ENCODE results near the gene HACD3. TPM values are rescaled to one million over a fixed set of nuclear protein-coding genes. Genes with fewer than 3 reads are reported as not detected.

The HACD3 gene
- total and polyA plus RNA-seq, 2 of the 13 experiments (the other 11 are each of a cell fraction or from before 2014, with no cell fraction given), result 73.6 to 161 TPM

- TF ChIP-seq, protein P1, sequence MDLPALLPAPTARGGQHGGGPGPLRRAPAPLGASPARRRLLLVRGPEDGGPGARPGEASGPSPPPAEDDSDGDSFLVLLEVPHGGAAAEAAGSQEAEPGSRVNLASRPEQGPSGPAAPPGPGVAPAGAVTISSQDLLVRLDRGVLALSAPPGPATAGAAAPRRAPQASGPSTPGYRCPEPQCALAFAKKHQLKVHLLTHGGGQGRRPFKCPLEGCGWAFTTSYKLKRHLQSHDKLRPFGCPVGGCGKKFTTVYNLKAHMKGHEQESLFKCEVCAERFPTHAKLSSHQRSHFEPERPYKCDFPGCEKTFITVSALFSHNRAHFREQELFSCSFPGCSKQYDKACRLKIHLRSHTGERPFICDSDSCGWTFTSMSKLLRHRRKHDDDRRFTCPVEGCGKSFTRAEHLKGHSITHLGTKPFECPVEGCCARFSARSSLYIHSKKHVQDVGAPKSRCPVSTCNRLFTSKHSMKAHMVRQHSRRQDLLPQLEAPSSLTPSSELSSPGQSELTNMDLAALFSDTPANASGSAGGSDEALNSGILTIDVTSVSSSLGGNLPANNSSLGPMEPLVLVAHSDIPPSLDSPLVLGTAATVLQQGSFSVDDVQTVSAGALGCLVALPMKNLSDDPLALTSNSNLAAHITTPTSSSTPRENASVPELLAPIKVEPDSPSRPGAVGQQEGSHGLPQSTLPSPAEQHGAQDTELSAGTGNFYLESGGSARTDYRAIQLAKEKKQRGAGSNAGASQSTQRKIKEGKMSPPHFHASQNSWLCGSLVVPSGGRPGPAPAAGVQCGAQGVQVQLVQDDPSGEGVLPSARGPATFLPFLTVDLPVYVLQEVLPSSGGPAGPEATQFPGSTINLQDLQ (CRISPR knock-in tag; IDR thresholded peaks at IDR 0.05), result no peak
Observed at GRCh38 chr15:65598468-65598867, 68.2 kb downstream of the HACD3 start (continued).

- H3K79me2 ChIP-seq (ENCODE audit: insufficient read depth, low read length), result no peaks in the 10 kb centered on the region
- no peaks in the 10 kb centered on the region for H3K27me3 ChIP-seq (ENCODE audit: control insufficient read depth in 1 of 2, insufficient read depth in 2 of 2, low read length in 2 of 2)
- no peak overlapping the region for H3K9ac ChIP-seq (ENCODE audit: insufficient read depth, low read depth, low read length)
- in situ Hi-C loops (cut with HindIII; ENCODE audit: extremely low pct_ligation_motif_present, low pct_unique_long_range_greater_than_20kb), result no loop called here
- H3K4me1 ChIP-seq (ENCODE audit: insufficient read depth, low read length), result peaks cover 7% of the 10 kb centered on the region
- H3K4me2 ChIP-seq (ENCODE audit: low read depth, low read length), result no peak overlapping the region
- intact Hi-C loops (cut with micrococcal nuclease; ENCODE audit: unreplicated experiment), result no loop called here
- H3K4me3 ChIP-seq (replicated peaks in 1 of 3; ENCODE audit: insufficient read depth in 1 of 3, low read depth in 2 of 3, low read length in 3 of 3), result no peak overlapping the region
- FAIRE-seq (no peak), DNase-seq (ENCODE audit: low spot score) (no peak), ATAC-seq (no peak)
- peaks cover 16 to 81% of the 10 kb centered on the region in 2 experiments for H3K36me3 ChIP-seq (replicated peaks in 1 of 2; ENCODE audit: control insufficient read depth in 1 of 2, insufficient read depth in 2 of 2, low read length in 2 of 2)
- no peak overlapping the region for H3K27ac ChIP-seq (ENCODE audit: extremely low read length, insufficient read depth, low read length)
- no peak overlapping the region for H2AFZ ChIP-seq (ENCODE audit: low read length)
- WGBS (ENCODE audit: low lambda C conversion rate), result 98% methylated on average over 5 of the region's 5 CpGs
- CTCF ChIA-PET (ENCODE audit: low intra/inter-chr PET ratio, low total read pairs), result no interaction called here
- H4K20me1 ChIP-seq (ENCODE audit: insufficient read depth, low read length), result no peaks in the 10 kb centered on the region
- POLR2A ChIA-PET, result interaction anchor here (1.5 kb wide), 1 partner anchor 11 kb away, joined by 4 read pairs; the partner anchor contains the start of gene INTS14
- BruUV-seq (replicated peaks), result no TSS peak
- TF ChIP-seq KAT2B (IDR thresholded peaks at IDR 0.05; ENCODE audit: borderline replicate concordance, low read depth, low read length), result no peak
- H3K9me3 ChIP-seq (ENCODE audit: low read length), result no peaks in the 10 kb centered on the region
Observed at GRCh38 chr15:65599677-65600076, 69.4 kb downstream of the HACD3 start.

- Histone ChIP-seq H3K36me3 (replicated peaks in 1 of 2; ENCODE audit: control insufficient read depth in 1 of 2, insufficient read depth in 2 of 2, low read length in 2 of 2) (peaks cover 13 to 67% of the 10 kb centered on the region in 2 experiments), H3K27me3 (ENCODE audit: control insufficient read depth in 1 of 2, insufficient read depth in 2 of 2, low read length in 2 of 2) (no peaks in the 10 kb centered on the region), H3K9ac (ENCODE audit: insufficient read depth, low read depth, low read length) (no peak overlapping the region), H4K20me1 (ENCODE audit: insufficient read depth, low read length) (no peaks in the 10 kb centered on the region), H3K9me3 (ENCODE audit: low read length) (no peaks in the 10 kb centered on the region), H3K4me1 (ENCODE audit: insufficient read depth, low read length) (0 out of 2 replicates have a peak, but pooled peaks cover 4% of the 10 kb centered on the region), H3K79me2 (ENCODE audit: insufficient read depth, low read length) (peaks cover 13% of the 10 kb centered on the region), H3K27ac (ENCODE audit: extremely low read length, insufficient read depth, low read length) (no peak overlapping the region), H3K4me3 (replicated peaks in 1 of 3; ENCODE audit: insufficient read depth in 1 of 3, low read depth in 2 of 3, low read length in 3 of 3) (no peak overlapping the region), H2AFZ (ENCODE audit: low read length) (no peak overlapping the region), H3K4me2 (ENCODE audit: low read depth, low read length) (no peak overlapping the region)
- intact Hi-C loops (cut with micrococcal nuclease; ENCODE audit: unreplicated experiment) (no loop called here), in situ Hi-C loops (cut with HindIII; ENCODE audit: extremely low pct_ligation_motif_present, low pct_unique_long_range_greater_than_20kb) (no loop called here)
- FAIRE-seq (no peak), DNase-seq (ENCODE audit: low spot score) (no peak), ATAC-seq (no peak)
- BruUV-seq (replicated peaks), result no TSS peak
- ChIA-PET CTCF (ENCODE audit: low intra/inter-chr PET ratio, low total read pairs) (no interaction called here), POLR2A (no interaction called here)
- no peak for TF ChIP-seq ZBTB20 (CRISPR knock-in tag; IDR thresholded peaks at IDR 0.05; ENCODE audit: borderline replicate concordance, low read depth)
- 91% methylated on average over 2 of the region's 2 CpGs for WGBS (ENCODE audit: low lambda C conversion rate)
Observed at GRCh38 chr15:65603134-65603533, 72.9 kb downstream of the HACD3 start.

Data from HepG2 (cell line).